ENCODE data around the gene SELENOK. TPM values are rescaled to one million over a fixed set of nuclear protein-coding genes. Genes with fewer than 3 reads are reported as not detected.
A peak's percentile ranks its signal among the peaks of the same experiment; 100 is the strongest.

The SELENOK gene
- total and polyA plus RNA-seq, 2 of the 13 experiments (the other 11 are each of a cell fraction or from before 2014, with no cell fraction given), result 67.0 to 81.0 TPM

DNA sequence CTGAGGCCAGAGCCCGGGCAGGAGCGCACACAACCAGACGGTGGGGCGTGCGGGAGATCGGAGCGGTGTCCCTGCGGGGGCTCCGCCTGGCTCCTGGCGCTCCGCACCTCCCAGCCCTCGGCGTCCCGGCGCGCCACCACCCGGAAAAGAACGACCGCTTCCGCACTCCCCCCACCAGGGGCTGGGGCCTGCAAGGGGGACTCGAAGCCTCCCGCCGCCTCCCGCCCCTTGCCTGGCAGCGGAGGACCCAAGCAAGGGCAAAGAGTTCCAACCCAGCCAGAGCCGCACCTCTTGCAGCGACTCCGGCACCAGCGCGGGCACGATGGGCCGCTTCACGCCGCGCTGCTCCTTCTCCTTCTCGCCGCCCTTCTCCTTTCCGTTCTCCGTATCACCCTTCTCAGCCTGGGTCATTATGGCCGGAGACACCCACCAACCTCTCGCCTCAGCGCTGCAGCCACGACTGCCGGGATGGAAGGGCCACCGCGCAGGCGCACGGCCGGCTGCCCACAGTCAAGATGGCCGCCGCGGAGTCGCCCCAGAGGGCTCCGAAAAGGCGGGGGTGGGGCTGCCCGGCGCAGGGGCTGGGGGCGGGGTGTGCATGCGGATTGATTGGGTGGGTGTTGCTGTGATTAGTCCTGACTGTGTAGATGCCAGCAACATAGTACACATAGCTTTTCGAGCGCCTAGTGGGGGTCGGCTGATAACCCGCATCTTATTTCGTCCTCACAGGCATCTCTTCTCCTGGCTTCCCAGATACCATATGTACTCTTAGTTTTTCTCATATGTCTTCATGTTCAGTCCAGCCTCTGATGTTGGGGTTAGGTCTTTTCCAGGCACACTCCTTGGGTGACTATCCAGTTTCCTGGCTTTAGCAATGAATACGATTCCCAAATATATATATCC lies 9.7 kb downstream of the SELENOK start, which contains the start of gene ACTR8 (continued):
- TF ChIP-seq SALL1 (CRISPR knock-in tag; IDR thresholded peaks at IDR 0.05), result peak; percentile 87
- peak; percentile 90; the same call in 1 of the 2 replicates for TF ChIP-seq MTA1 (CRISPR knock-in tag; IDR thresholded peaks at IDR 0.05; ENCODE audit: borderline replicate concordance)
- TF ChIP-seq, protein P1, sequence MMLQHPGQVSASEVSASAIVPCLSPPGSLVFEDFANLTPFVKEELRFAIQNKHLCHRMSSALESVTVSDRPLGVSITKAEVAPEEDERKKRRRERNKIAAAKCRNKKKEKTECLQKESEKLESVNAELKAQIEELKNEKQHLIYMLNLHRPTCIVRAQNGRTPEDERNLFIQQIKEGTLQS (CRISPR knock-in tag; IDR thresholded peaks at IDR 0.05), result no peak
- no peak for TF ChIP-seq ZMYM3 (CRISPR knock-in tag; IDR thresholded peaks at IDR 0.05)
- TF ChIP-seq ZSCAN9 (CRISPR knock-in tag; IDR thresholded peaks at IDR 0.05; ENCODE audit: borderline replicate concordance), result peak; percentile 35; the same call in 1 of the 2 replicates
- TF ChIP-seq ZNF883 (CRISPR knock-in tag; IDR thresholded peaks at IDR 0.05; ENCODE audit: not compliant biosample characterization), result peak; percentile 62
- peak; percentile 82; the same call in 1 of the 2 replicates for TF ChIP-seq ARHGAP35 (CRISPR knock-in tag; IDR thresholded peaks at IDR 0.05; ENCODE audit: borderline replicate concordance)
- TF ChIP-seq ZNF768 (CRISPR knock-in tag; IDR thresholded peaks at IDR 0.05), result peak; percentile 62; the same call in 1 of the 2 replicates
- peak; percentile 80 for TF ChIP-seq MED8 (CRISPR knock-in tag; IDR thresholded peaks at IDR 0.05; ENCODE audit: insufficient replicate concordance)
- TF ChIP-seq, protein P2, sequence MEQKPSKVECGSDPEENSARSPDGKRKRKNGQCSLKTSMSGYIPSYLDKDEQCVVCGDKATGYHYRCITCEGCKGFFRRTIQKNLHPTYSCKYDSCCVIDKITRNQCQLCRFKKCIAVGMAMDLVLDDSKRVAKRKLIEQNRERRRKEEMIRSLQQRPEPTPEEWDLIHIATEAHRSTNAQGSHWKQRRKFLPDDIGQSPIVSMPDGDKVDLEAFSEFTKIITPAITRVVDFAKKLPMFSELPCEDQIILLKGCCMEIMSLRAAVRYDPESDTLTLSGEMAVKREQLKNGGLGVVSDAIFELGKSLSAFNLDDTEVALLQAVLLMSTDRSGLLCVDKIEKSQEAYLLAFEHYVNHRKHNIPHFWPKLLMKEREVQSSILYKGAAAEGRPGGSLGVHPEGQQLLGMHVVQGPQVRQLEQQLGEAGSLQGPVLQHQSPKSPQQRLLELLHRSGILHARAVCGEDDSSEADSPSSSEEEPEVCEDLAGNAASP (CRISPR knock-in tag; IDR thresholded peaks at IDR 0.05; ENCODE audit: borderline replicate concordance), result no peak
- TF ChIP-seq, protein P3, sequence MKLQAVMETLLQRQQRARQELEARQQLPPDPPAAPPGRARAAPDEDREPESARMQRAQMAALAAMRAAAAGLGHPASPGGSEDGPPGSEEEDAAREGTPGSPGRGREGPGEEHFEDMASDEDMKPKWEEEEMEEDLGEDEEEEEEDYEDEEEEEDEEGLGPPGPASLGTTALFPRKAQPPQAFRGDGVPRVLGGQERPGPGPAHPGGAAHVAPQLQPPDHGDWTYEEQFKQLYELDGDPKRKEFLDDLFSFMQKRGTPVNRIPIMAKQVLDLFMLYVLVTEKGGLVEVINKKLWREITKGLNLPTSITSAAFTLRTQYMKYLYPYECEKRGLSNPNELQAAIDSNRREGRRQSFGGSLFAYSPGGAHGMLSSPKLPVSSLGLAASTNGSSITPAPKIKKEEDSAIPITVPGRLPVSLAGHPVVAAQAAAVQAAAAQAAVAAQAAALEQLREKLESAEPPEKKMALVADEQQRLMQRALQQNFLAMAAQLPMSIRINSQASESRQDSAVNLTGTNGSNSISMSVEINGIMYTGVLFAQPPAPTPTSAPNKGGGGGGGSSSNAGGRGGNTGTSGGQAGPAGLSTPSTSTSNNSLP (IDR thresholded peaks at IDR 0.05; ENCODE audit: low read depth, low read length), result no peak
- TF ChIP-seq ZFP82 (CRISPR knock-in tag; IDR thresholded peaks at IDR 0.05; ENCODE audit: borderline replicate concordance), result peak; percentile 91; the same call in 1 of the 2 replicates
- TF ChIP-seq JDP2 (CRISPR knock-in tag; IDR thresholded peaks at IDR 0.05; ENCODE audit: borderline replicate concordance), result no peak
- TF ChIP-seq, protein P4, sequence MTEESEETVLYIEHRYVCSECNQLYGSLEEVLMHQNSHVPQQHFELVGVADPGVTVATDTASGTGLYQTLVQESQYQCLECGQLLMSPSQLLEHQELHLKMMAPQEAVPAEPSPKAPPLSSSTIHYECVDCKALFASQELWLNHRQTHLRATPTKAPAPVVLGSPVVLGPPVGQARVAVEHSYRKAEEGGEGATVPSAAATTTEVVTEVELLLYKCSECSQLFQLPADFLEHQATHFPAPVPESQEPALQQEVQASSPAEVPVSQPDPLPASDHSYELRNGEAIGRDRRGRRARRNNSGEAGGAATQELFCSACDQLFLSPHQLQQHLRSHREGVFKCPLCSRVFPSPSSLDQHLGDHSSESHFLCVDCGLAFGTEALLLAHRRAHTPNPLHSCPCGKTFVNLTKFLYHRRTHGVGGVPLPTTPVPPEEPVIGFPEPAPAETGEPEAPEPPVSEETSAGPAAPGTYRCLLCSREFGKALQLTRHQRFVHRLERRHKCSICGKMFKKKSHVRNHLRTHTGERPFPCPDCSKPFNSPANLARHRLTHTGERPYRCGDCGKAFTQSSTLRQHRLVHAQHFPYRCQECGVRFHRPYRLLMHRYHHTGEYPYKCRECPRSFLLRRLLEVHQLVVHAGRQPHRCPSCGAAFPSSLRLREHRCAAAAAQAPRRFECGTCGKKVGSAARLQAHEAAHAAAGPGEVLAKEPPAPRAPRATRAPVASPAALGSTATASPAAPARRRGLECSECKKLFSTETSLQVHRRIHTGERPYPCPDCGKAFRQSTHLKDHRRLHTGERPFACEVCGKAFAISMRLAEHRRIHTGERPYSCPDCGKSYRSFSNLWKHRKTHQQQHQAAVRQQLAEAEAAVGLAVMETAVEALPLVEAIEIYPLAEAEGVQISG (CRISPR knock-in tag; IDR thresholded peaks at IDR 0.05), result peak; percentile 64
- no peak for TF ChIP-seq HOXA9 (CRISPR knock-in tag; IDR thresholded peaks at IDR 0.05; ENCODE audit: borderline replicate concordance)
- TF ChIP-seq, protein P5, sequence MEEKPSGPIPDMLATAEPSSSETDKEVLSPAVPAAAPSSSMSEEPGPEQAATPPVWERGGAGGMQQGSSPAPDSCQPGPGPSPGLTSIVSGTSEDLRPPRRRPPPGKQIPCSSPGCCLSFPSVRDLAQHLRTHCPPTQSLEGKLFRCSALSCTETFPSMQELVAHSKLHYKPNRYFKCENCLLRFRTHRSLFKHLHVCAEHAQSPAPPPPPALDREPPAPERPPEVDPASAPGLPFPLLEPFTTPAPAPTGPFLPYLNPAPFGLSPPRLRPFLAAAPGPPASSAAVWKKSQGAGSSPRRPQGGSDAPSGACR (CRISPR knock-in tag; IDR thresholded peaks at IDR 0.05), result 0 out of 2 replicates have a peak, but pooled peaks have one; percentile 47
- no peak for TF ChIP-seq HHEX (CRISPR knock-in tag; IDR thresholded peaks at IDR 0.05)
- no peak for TF ChIP-seq NR2F1 (CRISPR knock-in tag; IDR thresholded peaks at IDR 0.05)
- no peak for TF ChIP-seq GTF3A (CRISPR knock-in tag; conservative IDR thresholded peaks at IDR 0.05)
- no peak for TF ChIP-seq MTF1 (CRISPR knock-in tag; IDR thresholded peaks at IDR 0.05)
